GM12801 (cell line): Measurements from ENCODE around the gene FEM1A.

Experiments
- TF ChIP-seq, protein P1 (sequence below): IDR thresholded peaks from one replicate; pipeline ENCODE4 v1.5.1; 2011; ENCODE audit warnings: control low read depth; ENCODE audit not compliant: insufficient read length; ENCODE audit errors: extremely low read depth

The FEM1A gene

DNA sequence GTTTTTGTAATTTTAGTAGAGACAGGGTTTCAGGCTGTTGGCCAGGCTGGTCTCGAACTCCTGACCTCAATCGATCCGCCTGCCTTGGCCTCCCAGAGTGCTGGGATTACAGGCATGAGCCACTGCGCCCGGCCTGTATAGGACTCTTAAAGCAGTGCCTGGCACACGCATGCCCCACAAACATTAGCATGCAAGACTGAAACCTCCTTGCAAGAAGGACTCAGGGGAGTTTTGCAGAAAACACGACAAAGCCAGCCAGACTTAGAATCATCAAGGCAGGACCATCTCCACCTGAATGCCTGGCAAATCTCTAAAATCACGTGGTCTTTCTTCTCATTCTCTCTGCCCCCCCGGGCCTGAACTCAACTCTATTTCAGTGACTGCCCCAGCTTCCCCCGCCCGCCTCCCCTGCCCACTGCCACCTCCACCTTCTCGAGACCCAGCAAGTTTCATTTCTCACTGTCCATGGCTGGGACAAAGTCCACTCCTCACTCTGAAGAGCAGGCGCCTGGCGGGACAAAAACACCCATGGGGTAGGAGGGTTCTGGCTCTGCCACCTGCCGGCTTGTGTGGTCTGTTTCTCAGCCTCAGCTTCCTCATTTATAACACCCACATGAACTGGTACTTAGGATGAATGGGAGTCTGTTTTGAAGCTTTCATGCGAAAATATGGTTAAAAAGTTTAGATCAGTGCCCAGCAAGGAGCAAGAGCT, 37.6 kb downstream of the FEM1A start:
- TF ChIP-seq, protein P1, sequence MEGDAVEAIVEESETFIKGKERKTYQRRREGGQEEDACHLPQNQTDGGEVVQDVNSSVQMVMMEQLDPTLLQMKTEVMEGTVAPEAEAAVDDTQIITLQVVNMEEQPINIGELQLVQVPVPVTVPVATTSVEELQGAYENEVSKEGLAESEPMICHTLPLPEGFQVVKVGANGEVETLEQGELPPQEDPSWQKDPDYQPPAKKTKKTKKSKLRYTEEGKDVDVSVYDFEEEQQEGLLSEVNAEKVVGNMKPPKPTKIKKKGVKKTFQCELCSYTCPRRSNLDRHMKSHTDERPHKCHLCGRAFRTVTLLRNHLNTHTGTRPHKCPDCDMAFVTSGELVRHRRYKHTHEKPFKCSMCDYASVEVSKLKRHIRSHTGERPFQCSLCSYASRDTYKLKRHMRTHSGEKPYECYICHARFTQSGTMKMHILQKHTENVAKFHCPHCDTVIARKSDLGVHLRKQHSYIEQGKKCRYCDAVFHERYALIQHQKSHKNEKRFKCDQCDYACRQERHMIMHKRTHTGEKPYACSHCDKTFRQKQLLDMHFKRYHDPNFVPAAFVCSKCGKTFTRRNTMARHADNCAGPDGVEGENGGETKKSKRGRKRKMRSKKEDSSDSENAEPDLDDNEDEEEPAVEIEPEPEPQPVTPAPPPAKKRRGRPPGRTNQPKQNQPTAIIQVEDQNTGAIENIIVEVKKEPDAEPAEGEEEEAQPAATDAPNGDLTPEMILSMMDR = no peak

DNA sequence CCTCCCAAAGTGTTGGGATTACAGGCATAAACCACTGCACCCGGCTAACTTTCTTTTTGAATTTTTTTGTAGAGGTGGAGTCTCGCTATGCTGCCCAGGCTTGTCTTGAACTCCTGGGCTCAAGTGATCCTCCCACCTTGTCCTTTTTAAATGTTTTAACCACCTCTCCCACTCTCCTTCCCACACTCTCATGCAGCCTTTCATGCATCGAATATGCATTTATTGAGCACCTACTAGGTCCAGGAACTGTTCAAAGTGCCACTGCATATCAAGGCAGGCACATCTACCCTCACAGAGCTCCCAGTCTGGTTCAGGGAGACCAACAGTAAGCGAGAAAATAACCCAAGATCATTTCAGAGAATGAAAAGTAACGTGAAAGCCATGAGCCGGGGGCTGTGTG, 38.8 kb downstream of the FEM1A start:
- TF ChIP-seq, protein P1 = no peak

DNA sequence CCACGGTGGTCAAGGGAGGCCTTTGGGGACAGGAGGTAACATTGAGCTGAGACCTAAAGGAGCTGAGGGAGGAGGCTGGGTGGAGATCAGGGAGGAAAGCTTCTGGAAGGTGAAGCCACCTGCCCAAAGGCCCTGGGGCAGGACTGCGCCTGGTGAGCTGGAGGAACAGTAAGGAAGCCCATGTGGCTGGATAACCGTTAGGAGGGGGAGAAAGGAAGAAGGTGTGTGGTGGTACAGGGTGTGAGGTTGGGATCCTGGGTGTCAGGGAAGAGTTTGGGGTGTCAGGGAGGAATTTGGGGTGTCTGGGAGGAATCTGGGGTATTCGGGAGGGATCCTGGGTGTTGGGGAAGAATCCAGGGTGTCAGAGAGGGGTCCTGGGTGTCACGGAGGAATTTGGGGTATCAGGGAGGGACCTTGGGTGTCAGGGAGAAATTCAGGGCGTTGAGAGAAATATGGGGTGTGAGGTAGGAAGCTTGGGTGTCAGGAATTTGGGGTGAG, 39.3 kb downstream of the FEM1A start:
- TF ChIP-seq, protein P1 = no peak

DNA sequence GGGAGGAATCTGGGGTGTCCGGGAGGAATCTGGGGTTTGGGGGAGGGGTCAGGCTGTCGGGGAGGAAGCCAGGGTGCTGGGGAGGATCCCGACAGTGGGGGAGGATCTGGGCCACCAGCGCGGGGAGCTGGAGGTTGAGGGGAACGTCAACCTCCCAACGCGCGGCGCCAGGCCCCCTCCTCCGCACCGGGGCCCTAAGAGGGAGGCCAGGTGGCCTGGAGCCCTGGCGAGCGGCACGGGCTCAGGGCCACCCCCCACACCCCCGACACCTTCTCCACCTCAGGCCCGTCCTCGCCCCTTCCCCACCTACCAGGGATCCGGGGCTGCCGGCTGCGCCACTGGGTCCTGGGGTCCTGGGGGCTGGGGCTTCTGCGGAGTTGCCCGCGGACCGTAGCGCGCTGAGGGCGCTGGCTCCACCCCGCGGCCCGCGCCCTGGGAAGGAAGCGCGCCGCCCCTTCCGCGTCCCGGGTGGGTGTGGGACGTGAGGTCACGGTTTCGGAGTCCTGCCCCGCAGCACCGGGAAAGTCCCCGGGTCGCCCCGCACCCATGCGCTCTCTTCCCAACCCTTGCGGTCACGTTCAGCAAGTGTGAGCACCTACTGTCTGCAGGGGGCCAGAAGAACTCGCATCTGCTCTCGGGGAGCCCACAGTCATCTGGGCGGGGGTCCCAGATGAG, 39.9 kb downstream of the FEM1A start, which contains the start of gene TICAM1:
TSS of gene TICAM1 (minus strand) at position 409 of the 675 bp plus-strand sequence. CDS start 13,335 bp downstream, outside the sequence.
- TF ChIP-seq, protein P1 = no peak

DNA sequence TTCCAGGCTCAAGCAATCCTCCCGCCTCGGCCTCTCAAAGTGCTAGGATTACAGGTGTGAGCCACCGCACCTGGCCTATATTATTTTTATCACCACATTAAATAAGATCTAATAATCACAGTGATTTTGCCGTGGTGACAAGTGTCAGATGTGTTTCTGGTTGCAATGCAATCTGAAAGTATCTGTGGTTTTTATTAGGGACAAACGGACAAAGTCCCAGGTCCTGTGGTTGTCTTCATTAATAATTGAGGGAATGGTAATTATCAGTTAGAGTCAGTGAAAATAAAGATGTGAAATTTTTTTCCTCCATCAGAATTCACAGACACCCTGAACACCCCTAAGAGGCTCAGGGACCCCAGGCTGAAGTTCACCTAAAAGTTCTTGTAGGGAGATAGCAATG, 41.2 kb downstream of the FEM1A start:
- TF ChIP-seq, protein P1 = no peak

DNA sequence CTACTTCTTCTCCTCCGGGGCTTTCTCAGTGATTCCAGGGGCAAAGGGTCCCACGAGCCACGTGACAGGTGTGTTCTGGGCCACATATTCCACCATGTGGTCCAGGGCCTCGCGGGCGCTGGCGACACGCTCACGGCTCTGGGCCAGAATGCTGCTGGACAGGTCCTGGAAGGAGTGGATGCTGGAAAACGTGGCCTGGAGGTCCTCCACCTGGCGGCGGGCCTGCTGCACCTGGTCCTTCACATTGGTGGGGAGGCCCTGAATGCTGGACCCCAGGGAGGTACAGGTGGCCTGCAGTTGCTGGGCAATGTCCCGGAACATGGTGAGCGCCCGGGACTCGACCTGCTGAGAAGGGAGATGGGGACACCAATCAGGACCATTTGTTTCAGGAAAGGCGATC, 47.7 kb downstream of the FEM1A start:
- TF ChIP-seq, protein P1 = no peak

DNA sequence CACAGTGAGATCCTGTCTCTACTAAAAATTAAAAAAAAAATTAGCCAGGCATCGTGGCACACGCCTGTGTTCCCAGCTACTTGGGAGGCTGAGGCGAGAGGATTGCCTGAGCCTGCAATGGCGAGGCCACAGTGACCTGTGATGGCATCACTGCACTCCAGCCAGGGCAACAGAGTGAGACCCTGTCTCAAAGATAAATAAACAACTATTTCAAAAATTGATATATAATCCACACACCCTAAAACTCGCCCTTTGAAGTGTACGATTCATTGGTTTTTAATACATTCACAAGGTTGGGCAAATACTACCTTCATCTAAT, 52.1 kb downstream of the FEM1A start:
- TF ChIP-seq, protein P1 = no peak
